Prostate gland (tissue), 2 donors: Measurements from ENCODE around the gene PTPRT.

Experiments used
- CTCF ChIP-seq, 4 experiments: fragments of 200-600 bp in 2 of 4; fragments of 450-650 bp in 2 of 4; sonication (generic) in 2 of 4; IDR thresholded peaks; 1 replicate in 3 of 4; 2 replicates in 1 of 4; pipeline ENCODE4 v1.5.1; 2016 to 2019; ENCODE audit warnings: antibody characterized with exemption in 4 of 4, mild to moderate bottlenecking in 2 of 4, moderate library complexity in 2 of 4
- POLR2A ChIP-seq: fragments of 450-650 bp; IDR thresholded peaks from one replicate; pipeline ENCODE4 v1.6.1; 2016; ENCODE audit warnings: antibody characterized with exemption, mild to moderate bottlenecking
- POLR2AphosphoS5 ChIP-seq: sonication (generic); formaldehyde crosslinking; IDR thresholded peaks from one replicate; pipeline ENCODE4 v1.6.1; 2017; ENCODE audit warnings: antibody characterized with exemption

GRCh38 chr20:42690842-42691437, 498.8 kb downstream of the PTPRT start:
- no peak for TF ChIP-seq CTCF (IDR thresholded peaks at IDR 0.05)
- no peak for TF ChIP-seq POLR2A
- no peak for TF ChIP-seq POLR2AphosphoS5
